ENCODE results near the gene NR6A1. TPM values are rescaled to one million over a fixed set of nuclear protein-coding genes. Genes with fewer than 3 reads are reported as not detected.

The NR6A1 gene
- total RNA-seq, 2 experiments from 2014 or later = 17.5 to 23.0 TPM

GRCh38 chr9:124493794-124494479 lies 277.2 kb downstream of the NR6A1 start:
- Histone ChIP-seq H3K4me3 (ENCODE audit: low read depth, low read length, poor library complexity, severe bottlenecking) (no peak overlapping the region), H3K4me2 (ENCODE audit: low read length) (no peak overlapping the region), H2AFZ (ENCODE audit: low read length) (no peak overlapping the region), H3K9me2 (ENCODE audit: insufficient read depth, low read length) (no peaks in the 10 kb centered on the region), H4K20me1 (ENCODE audit: insufficient read depth, low read length) (no peaks in the 10 kb centered on the region), H3K9me3 (ENCODE audit: low read length) (no peaks in the 10 kb centered on the region), H3K79me2 (ENCODE audit: insufficient read depth, low read depth, low read length) (no peaks in the 10 kb centered on the region), H3K36me3 (ENCODE audit: insufficient read depth, low read length) (no peaks in the 10 kb centered on the region), H3K27ac (ENCODE audit: low read depth, low read length, poor library complexity, severe bottlenecking) (no peak overlapping the region), H3K4me1 (ENCODE audit: insufficient read depth, low read length, poor library complexity, severe bottlenecking) (no peaks in the 10 kb centered on the region)
- BruUV-seq (replicated peaks) = no TSS peak
- CTCF ChIA-PET (ENCODE audit: unreplicated experiment) = no interaction called here
- TF ChIP-seq EZH2phosphoT487 (IDR thresholded peaks at IDR 0.05; ENCODE audit: borderline replicate concordance, low read depth, low read length) (no peak), CTCF (conservative IDR thresholded peaks at IDR 0.05; ENCODE audit: low read length) (no peak)
- POLR2A ChIA-PET = no interaction called here
- intact Hi-C loops (cut with micrococcal nuclease; ENCODE audit: unreplicated experiment) = no loop called here
- no peak for DNase-seq (ENCODE audit: low spot score)

GRCh38 chr9:124493218-124493617 lies 277.9 kb downstream of the NR6A1 start:
- ChIA-PET POLR2A (no interaction called here), CTCF (ENCODE audit: unreplicated experiment) (no interaction called here)
- BruUV-seq (replicated peaks) = no TSS peak
- no peak for DNase-seq (ENCODE audit: low spot score)
- no peak overlapping the region for H3K4me2 ChIP-seq (ENCODE audit: low read length)
- H3K4me3 ChIP-seq (ENCODE audit: low read depth, low read length, poor library complexity, severe bottlenecking) = no peak overlapping the region
- H3K9me2 ChIP-seq (ENCODE audit: insufficient read depth, low read length) = no peaks in the 10 kb centered on the region
- no peaks in the 10 kb centered on the region for H3K4me1 ChIP-seq (ENCODE audit: insufficient read depth, low read length, poor library complexity, severe bottlenecking)
- no peaks in the 10 kb centered on the region for H3K36me3 ChIP-seq (ENCODE audit: insufficient read depth, low read length)
- intact Hi-C loops (cut with micrococcal nuclease; ENCODE audit: unreplicated experiment) = no loop called here
- H3K27ac ChIP-seq (ENCODE audit: low read depth, low read length, poor library complexity, severe bottlenecking) = no peak overlapping the region
- no peaks in the 10 kb centered on the region for H3K9me3 ChIP-seq (ENCODE audit: low read length)
- no peaks in the 10 kb centered on the region for H4K20me1 ChIP-seq (ENCODE audit: insufficient read depth, low read length)
- no peaks in the 10 kb centered on the region for H3K79me2 ChIP-seq (ENCODE audit: insufficient read depth, low read depth, low read length)
- TF ChIP-seq CTCF (conservative IDR thresholded peaks at IDR 0.05; ENCODE audit: low read length) = no peak
- TF ChIP-seq EZH2phosphoT487 (IDR thresholded peaks at IDR 0.05; ENCODE audit: borderline replicate concordance, low read depth, low read length) = no peak
- H2AFZ ChIP-seq (ENCODE audit: low read length) = no peak overlapping the region

- H3K4me3 ChIP-seq (ENCODE audit: low read depth, low read length, poor library complexity, severe bottlenecking) = no peak overlapping the region
- H3K9me2 ChIP-seq (ENCODE audit: insufficient read depth, low read length) = no peaks in the 10 kb centered on the region
- POLR2A ChIA-PET = no interaction called here
- H3K4me2 ChIP-seq (ENCODE audit: low read length) = no peak overlapping the region
- no peaks in the 10 kb centered on the region for H3K9me3 ChIP-seq (ENCODE audit: low read length)
- H3K36me3 ChIP-seq (ENCODE audit: insufficient read depth, low read length) = no peaks in the 10 kb centered on the region
- no peak overlapping the region for H3K27ac ChIP-seq (ENCODE audit: low read depth, low read length, poor library complexity, severe bottlenecking)
- no TSS peak for BruUV-seq (replicated peaks)
- DNase-seq (ENCODE audit: low spot score) = no peak
- intact Hi-C loops (cut with micrococcal nuclease; ENCODE audit: unreplicated experiment) = no loop called here
- no peak for TF ChIP-seq CTCF (conservative IDR thresholded peaks at IDR 0.05; ENCODE audit: low read length)
- no peak for TF ChIP-seq EZH2phosphoT487 (IDR thresholded peaks at IDR 0.05; ENCODE audit: borderline replicate concordance, low read depth, low read length)
- H3K79me2 ChIP-seq (ENCODE audit: insufficient read depth, low read depth, low read length) = no peaks in the 10 kb centered on the region
- no peaks in the 10 kb centered on the region for H3K4me1 ChIP-seq (ENCODE audit: insufficient read depth, low read length, poor library complexity, severe bottlenecking)
- no peak overlapping the region for H2AFZ ChIP-seq (ENCODE audit: low read length)
- no peaks in the 10 kb centered on the region for H4K20me1 ChIP-seq (ENCODE audit: insufficient read depth, low read length)
- CTCF ChIA-PET (ENCODE audit: unreplicated experiment) = no interaction called here
Observed at GRCh38 chr9:124492818-124493217, 278.3 kb downstream of the NR6A1 start.
